Cardiac atrium fibroblast (primary cell): Measurements from ENCODE around the gene BRD3. TPM values are rescaled to one million over a fixed set of nuclear protein-coding genes. Genes with fewer than 3 reads are reported as not detected.

Experiments
- total RNA-seq: library from RNA; depleted of rRNA; stranded (reverse); fragments of >200 nt; gene quantifications from 2 replicates; pipeline ENCODE4 v1.2.3, GENCODE V29; 2015

BRD3 gene
- 10.2 and 15.2 TPM in 2 replicates for total RNA-seq

DNA sequence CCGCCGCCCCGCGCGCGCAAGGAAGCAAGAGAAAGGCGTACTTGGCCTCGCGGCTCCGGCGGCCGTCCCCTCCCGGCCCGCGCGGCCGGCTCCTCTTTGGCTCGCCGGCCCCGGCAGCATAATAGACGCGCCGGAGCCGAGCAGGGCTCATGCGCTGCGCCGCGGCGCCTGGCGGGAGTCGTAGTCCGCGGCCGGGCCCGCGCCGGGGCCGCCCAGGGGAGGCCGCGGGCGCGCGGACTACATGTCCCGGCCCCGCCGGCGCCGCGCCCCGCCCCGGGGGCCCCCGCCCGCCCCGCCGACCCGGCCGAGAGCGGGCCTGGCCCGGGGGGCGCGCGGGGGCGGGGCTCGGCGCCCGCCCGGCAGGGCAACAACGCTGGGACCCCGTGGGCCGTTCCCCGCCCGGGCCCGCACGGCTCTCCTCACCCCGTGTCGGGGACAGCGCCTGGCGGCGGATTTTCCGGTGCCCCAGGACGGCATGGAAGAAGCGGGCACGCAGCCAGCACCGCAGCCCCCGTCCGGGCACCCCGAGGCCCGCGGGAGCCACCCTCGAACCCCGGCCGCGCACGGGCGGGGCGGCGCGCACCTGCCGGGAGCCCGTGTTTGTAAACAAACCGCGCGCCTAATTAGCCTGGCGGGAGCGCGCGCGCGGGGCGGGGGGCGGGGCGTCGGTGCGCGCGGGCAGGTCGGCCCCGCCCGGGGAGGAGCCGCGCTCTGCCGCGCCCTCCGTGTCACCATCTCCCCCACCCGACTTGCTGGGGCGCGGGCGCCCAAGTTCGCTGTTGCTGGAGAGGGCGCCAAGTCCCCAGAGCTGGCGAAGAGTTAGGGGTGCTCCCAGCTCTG, at the start of gene BRD3:
Gene BRD3, minus strand, starts transcription at position 123 of the 840 bp plus-strand sequence. CDS start 14,549 bp downstream, outside the sequence.

DNA sequence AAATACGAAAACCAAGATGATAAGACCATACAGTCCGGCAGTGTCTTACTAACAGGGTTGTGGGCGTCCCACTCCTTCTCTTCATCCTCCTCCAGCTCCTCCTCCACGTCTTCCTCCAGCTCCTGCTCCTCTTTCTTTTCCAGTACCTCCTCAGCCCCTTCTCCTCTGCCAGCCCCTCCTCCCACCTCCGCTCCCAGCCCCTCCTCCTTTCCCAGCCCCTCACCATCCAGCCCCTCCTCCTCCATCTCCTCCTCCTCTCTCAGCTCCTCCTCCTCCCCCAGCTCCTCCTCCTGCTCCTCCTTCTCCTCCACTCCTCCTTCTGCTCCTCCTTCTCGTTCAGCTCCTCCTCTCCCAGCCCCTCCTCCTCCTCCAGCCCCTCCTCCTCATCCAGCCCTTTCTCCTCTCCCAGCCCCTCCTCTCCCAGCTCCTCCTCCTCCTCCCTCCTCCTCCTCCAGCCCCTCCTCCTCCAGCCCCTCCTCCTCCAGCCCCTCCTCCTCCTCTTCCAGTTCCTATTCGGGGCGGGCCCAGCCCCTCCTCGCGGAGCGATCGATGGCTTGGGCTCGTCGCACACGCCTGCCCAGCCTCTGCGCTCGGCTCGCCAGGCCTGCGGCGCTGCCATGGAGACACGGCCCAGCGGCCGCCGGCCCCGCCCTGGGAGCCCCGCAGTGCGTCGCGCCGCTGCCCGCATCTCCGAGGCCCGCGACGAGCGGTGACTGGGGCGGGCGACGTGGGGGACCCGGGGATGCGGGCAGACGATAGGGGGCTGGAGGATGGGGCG, 42.8 kb downstream of the BRD3 start, which contains the start of gene BRD3OS:
Gene BRD3OS, plus strand, starts transcription at position 654 of the 778 bp plus-strand sequence. CDS start 1,267 bp downstream, outside the sequence.

DNA sequence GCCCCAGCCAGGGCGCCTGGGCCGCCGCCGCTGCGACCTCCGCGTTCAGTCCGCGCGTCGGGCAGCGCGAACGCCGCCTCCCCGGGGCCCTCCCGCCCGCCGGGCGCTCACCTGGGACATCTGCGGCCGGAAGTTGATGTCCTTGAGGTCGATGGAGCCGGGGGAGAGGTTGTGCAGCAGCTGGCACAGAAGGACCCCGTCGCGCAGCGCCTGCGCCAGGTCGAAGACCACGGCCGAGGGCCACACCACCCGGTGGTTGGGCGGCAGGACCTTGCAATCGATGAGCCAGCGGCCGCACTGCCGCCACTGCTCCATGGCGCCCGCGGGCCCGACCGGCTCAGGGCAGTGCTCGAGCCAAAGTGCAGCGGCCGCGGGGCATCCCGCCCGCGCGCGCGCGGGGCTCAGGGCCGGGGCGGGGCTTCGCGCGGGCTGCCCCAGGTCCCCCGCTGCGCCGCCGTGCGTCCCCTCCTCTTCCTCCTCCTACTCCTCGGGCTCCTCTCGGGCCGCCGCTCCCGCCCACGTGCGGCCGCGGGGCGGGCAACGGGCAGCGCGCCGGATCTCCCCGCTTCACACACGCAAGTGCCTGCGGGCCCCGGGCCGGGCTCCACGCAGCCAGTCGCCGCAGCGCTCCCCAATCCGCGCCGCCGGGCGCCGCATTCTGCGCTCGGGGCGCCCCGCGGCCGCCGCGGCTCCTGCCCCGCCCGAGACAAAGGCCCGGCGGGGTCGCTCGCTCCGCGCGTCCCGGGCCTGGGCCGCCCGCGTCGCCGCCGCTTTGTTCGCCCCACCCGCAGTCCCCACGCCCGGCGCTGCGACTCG, 75.7 kb downstream of the BRD3 start, which contains the start of gene VAV2:
Gene VAV2, minus strand, starts transcription at position 361 of the 816 bp plus-strand sequence. Its CDS starts 46 bp downstream, at position 315.

Other genes with a start within 250 kb of the BRD3 start
- gene VAV2, start 75.7 kb downstream of the BRD3 start, total RNA-seq = 14.3 and 17.0 TPM in 2 replicates
- 16.5 and 17.5 TPM in 2 replicates for gene BRD3OS, start 42.5 kb downstream of the BRD3 start, total RNA-seq
- gene WDR5, start 68.1 kb upstream of the BRD3 start, total RNA-seq = 16.7 and 20.8 TPM in 2 replicates
- gene RNU6ATAC, start 96.5 kb upstream of the BRD3 start, total RNA-seq = not detected in 2 replicates